HEK293 (cell line): ENCODE results near the gene TBXA2R.

Experiments used
- CTCF ChIA-PET: fragments of 350-600 bp; formaldehyde crosslinking; extraction: SDS; loops from one replicate; lab custom pipeline; 2021; ENCODE audit warnings: antibody characterized with exemption; lab: Yijun Ruan, JAX
- POLR2A ChIA-PET: fragments of 300-600 bp; formaldehyde crosslinking; extraction: SDS; loops from one replicate; lab custom pipeline; 2020; ENCODE audit warnings: antibody characterized with exemption, inconsistent platforms; lab: Yijun Ruan, JAX
- H3K27ac ChIP-seq: fragments of 200-500 bp; sonication (Bioruptor generic); 2 replicates; pipeline ENCODE4 v1.5.1; 2014; ENCODE audit warnings: low read depth, low read length, control low read depth, inconsistent platforms; ENCODE audit errors: extremely low read depth
- H3K36me3 ChIP-seq, 2 experiments: fragments of 200-500 bp in 1 of 2; sonication (Bioruptor generic) in 1 of 2; 1 replicate in 1 of 2; 2 replicates in 1 of 2; pipeline ENCODE4 v1.5.1; 2014 to 2017; ENCODE audit warnings: inconsistent platforms in 2 of 2, low read length in 2 of 2; ENCODE audit not compliant: control insufficient read depth in 2 of 2, insufficient read depth in 1 of 2
- H3K4me1 ChIP-seq: fragments of 200-500 bp; sonication (Bioruptor generic); 2 replicates; pipeline ENCODE4 v1.5.1; 2014; ENCODE audit warnings: mild to moderate bottlenecking, low read length, inconsistent platforms; ENCODE audit not compliant: control insufficient read depth, insufficient read depth
- H3K4me3 ChIP-seq: 2 replicates; pipeline ENCODE4 v1.5.1; 2011; ENCODE audit warnings: low read depth, mild to moderate bottlenecking, control low read depth, low read length, moderate library complexity
- H3K9me3 ChIP-seq: fragments of 200-500 bp; sonication (Bioruptor generic); 2 replicates; pipeline ENCODE4 v1.5.1; 2014; ENCODE audit warnings: low read depth, low read length, inconsistent platforms; ENCODE audit not compliant: control insufficient read depth, insufficient read depth
- EGR2 ChIP-seq: fragments of 450-650 bp; formaldehyde crosslinking; IDR thresholded peaks from 2 replicates; pipeline ENCODE4 v1.5.1; 2016; ENCODE audit warnings: low read depth, missing biosample characterization, missing genetic modification characterization
- GLIS2 ChIP-seq: fragments of 450-650 bp; formaldehyde crosslinking; IDR thresholded peaks from 2 replicates; pipeline ENCODE4 v1.5.1; 2016; ENCODE audit warnings: missing biosample characterization, missing genetic modification characterization
- KLF1 ChIP-seq: fragments of 450-650 bp; formaldehyde crosslinking; IDR thresholded peaks from 2 replicates; pipeline ENCODE4 v1.5.1; 2016; ENCODE audit warnings: missing biosample characterization, missing genetic modification characterization
- OSR2 ChIP-seq: fragments of 450-650 bp; formaldehyde crosslinking; IDR thresholded peaks from 2 replicates; pipeline ENCODE4 v1.5.1; 2016; ENCODE audit warnings: missing biosample characterization, missing genetic modification characterization
- PATZ1 ChIP-seq: fragments of 450-650 bp; formaldehyde crosslinking; IDR thresholded peaks from 2 replicates; pipeline ENCODE4 v1.5.1; 2016; ENCODE audit warnings: missing biosample characterization, missing genetic modification characterization
- TCF7L2 ChIP-seq: IDR thresholded peaks from 2 replicates; pipeline ENCODE4 v1.6.1; 2011; ENCODE audit warnings: low read depth, mild to moderate bottlenecking, inconsistent platforms, low read length, moderate library complexity, borderline replicate concordance
- ZBTB10 ChIP-seq: fragments of 450-650 bp; formaldehyde crosslinking; IDR thresholded peaks from 2 replicates; pipeline ENCODE4 v1.5.1; 2016; ENCODE audit warnings: missing biosample characterization, missing genetic modification characterization
- ZBTB20 ChIP-seq: fragments of 450-650 bp; formaldehyde crosslinking; IDR thresholded peaks from 2 replicates; pipeline ENCODE4 v1.5.1; 2016; ENCODE audit warnings: missing biosample characterization, missing genetic modification characterization
- ZEB2 ChIP-seq: fragments of 450-650 bp; formaldehyde crosslinking; IDR thresholded peaks from 2 replicates; pipeline ENCODE4 v1.5.1; 2016; ENCODE audit warnings: missing biosample characterization, missing genetic modification characterization
- ZFHX2 ChIP-seq: fragments of 450-650 bp; formaldehyde crosslinking; conservative IDR thresholded peaks from 2 replicates; pipeline ENCODE4 v1.5.1; 2016; ENCODE audit warnings: missing biosample characterization, missing genetic modification characterization
- ZFP3 ChIP-seq: fragments of 450-650 bp; formaldehyde crosslinking; IDR thresholded peaks from 2 replicates; pipeline ENCODE4 v1.5.1; 2016; ENCODE audit warnings: low read depth, missing biosample characterization, missing genetic modification characterization
- ZNF121 ChIP-seq: fragments of 450-650 bp; formaldehyde crosslinking; IDR thresholded peaks from 2 replicates; pipeline ENCODE4 v1.5.1; 2016; ENCODE audit warnings: missing biosample characterization, missing genetic modification characterization
- ZNF140 ChIP-seq: fragments of 450-650 bp; formaldehyde crosslinking; IDR thresholded peaks from 2 replicates; pipeline ENCODE4 v1.5.1; 2016; ENCODE audit warnings: missing biosample characterization, missing genetic modification characterization
- ZNF169 ChIP-seq: fragments of 450-650 bp; formaldehyde crosslinking; IDR thresholded peaks from 2 replicates; pipeline ENCODE4 v1.5.1; 2016; ENCODE audit warnings: missing biosample characterization, missing genetic modification characterization
- ZNF211 ChIP-seq: fragments of 450-650 bp; formaldehyde crosslinking; IDR thresholded peaks from 2 replicates; pipeline ENCODE4 v1.5.1; 2016; ENCODE audit warnings: low read depth, missing biosample characterization, missing genetic modification characterization
- ZNF239 ChIP-seq: fragments of 450-650 bp; formaldehyde crosslinking; IDR thresholded peaks from 2 replicates; pipeline ENCODE4 v1.5.1; 2016; ENCODE audit warnings: missing biosample characterization, missing genetic modification characterization
- ZNF280C ChIP-seq: fragments of 450-650 bp; formaldehyde crosslinking; IDR thresholded peaks from 2 replicates; pipeline ENCODE4 v1.5.1; 2016; ENCODE audit warnings: missing biosample characterization, missing genetic modification characterization
- ZNF350 ChIP-seq: fragments of 450-650 bp; formaldehyde crosslinking; IDR thresholded peaks from 2 replicates; pipeline ENCODE4 v1.5.0; 2017; ENCODE audit warnings: missing biosample characterization, mild to moderate bottlenecking, missing genetic modification characterization
- ZNF585B ChIP-seq: fragments of 450-650 bp; formaldehyde crosslinking; IDR thresholded peaks from 2 replicates; pipeline ENCODE4 v1.5.1; 2016; ENCODE audit warnings: missing biosample characterization, missing genetic modification characterization
- ZNF621 ChIP-seq: fragments of 450-650 bp; formaldehyde crosslinking; IDR thresholded peaks from 2 replicates; pipeline ENCODE4 v1.5.1; 2017; ENCODE audit warnings: missing biosample characterization, missing genetic modification characterization
- ZNF654 ChIP-seq: fragments of 450-650 bp; formaldehyde crosslinking; IDR thresholded peaks from 2 replicates; pipeline ENCODE4 v1.5.1; 2016; ENCODE audit warnings: low read depth, missing biosample characterization, missing genetic modification characterization
- ZNF664 ChIP-seq: fragments of 450-650 bp; formaldehyde crosslinking; IDR thresholded peaks from 2 replicates; pipeline ENCODE4 v1.5.1; 2016; ENCODE audit warnings: missing biosample characterization, missing genetic modification characterization
- ZNF704 ChIP-seq: fragments of 450-650 bp; formaldehyde crosslinking; IDR thresholded peaks from 2 replicates; pipeline ENCODE4 v1.5.1; 2016; ENCODE audit warnings: missing biosample characterization, missing genetic modification characterization

TBXA2R gene

GRCh38 chr19:3639479-3639878 lies 32.8 kb upstream of the TBXA2R start:
- CTCF ChIA-PET, result interaction anchor here (0.6 kb wide), 1 partner anchor 227 kb away, joined by 7 read pairs; no protein-coding TSS in a partner anchor
- no peaks in the 10 kb centered on the region for H3K9me3 ChIP-seq
- TF ChIP-seq ZNF121 (tag by site-specific recombination), result peak; percentile 84
- TF ChIP-seq ZNF664 (tag by site-specific recombination), result peak; percentile 74
- no peak for TF ChIP-seq ZNF140 (tag by site-specific recombination)
- POLR2A ChIA-PET, result no interaction called here
- H3K4me1 ChIP-seq, result no peaks in the 10 kb centered on the region
- H3K4me3 ChIP-seq, result no peak overlapping the region
- peaks cover 0 to 30% of the 10 kb centered on the region in 2 experiments; a peak in 2 of 3 replicates for H3K36me3 ChIP-seq
- H3K27ac ChIP-seq, result no peak overlapping the region

- no peak for TF ChIP-seq ZNF211 (tag by site-specific recombination)
- TF ChIP-seq PATZ1 (tag by site-specific recombination), result no peak
- no peak for TF ChIP-seq ZNF654 (tag by site-specific recombination)
- TF ChIP-seq EGR2 (tag by site-specific recombination), result peak; percentile 97
- no peak for TF ChIP-seq ZFP3 (tag by site-specific recombination)
- peak; percentile 97 for TF ChIP-seq ZFHX2 (tag by site-specific recombination)
- 0 out of 2 replicates have a peak, but pooled peaks have one; percentile 14 for TF ChIP-seq KLF1 (tag by site-specific recombination)
- Histone ChIP-seq H3K9me3 (no peaks in the 10 kb centered on the region), H3K4me3 (no peak overlapping the region), H3K36me3 (peaks cover 0 to 30% of the 10 kb centered on the region in 2 experiments; a peak in 2 of 3 replicates), H3K27ac (no peak overlapping the region), H3K4me1 (no peaks in the 10 kb centered on the region)
- CTCF ChIA-PET, result interaction anchor here (0.6 kb wide), 1 partner anchor 226 kb away, joined by 7 read pairs; no protein-coding TSS in a partner anchor
- POLR2A ChIA-PET, result no interaction called here
These were observed 31.8 kb upstream of the TBXA2R start for GRCh38 chr19:3638208-3639193.

GRCh38 chr19:3637621-3638020 lies 30.9 kb upstream of the TBXA2R start:
- no peak overlapping the region for H3K4me3 ChIP-seq
- peaks cover 0 to 24% of the 10 kb centered on the region in 2 experiments; a peak in 2 of 3 replicates for H3K36me3 ChIP-seq
- no peaks in the 10 kb centered on the region for H3K9me3 ChIP-seq
- H3K4me1 ChIP-seq, result no peaks in the 10 kb centered on the region
- CTCF ChIA-PET, result no interaction called here
- H3K27ac ChIP-seq, result no peak overlapping the region
- POLR2A ChIA-PET, result no interaction called here
- TF ChIP-seq ZEB2 (tag by site-specific recombination) (no peak), ZBTB20 (tag by site-specific recombination) (no peak), ZNF350 (no peak), ZNF239 (tag by site-specific recombination) (no peak), ZNF280C (tag by site-specific recombination) (no peak), GLIS2 (tag by site-specific recombination) (no peak), OSR2 (tag by site-specific recombination) (no peak), ZNF704 (tag by site-specific recombination) (no peak), ZBTB10 (tag by site-specific recombination) (no peak), TCF7L2 (no peak), ZNF621 (tag by site-specific recombination) (no peak), ZNF585B (tag by site-specific recombination) (no peak), ZNF169 (tag by site-specific recombination) (no peak)
